ENCODE measurements around the gene FNDC3B.

DNA sequence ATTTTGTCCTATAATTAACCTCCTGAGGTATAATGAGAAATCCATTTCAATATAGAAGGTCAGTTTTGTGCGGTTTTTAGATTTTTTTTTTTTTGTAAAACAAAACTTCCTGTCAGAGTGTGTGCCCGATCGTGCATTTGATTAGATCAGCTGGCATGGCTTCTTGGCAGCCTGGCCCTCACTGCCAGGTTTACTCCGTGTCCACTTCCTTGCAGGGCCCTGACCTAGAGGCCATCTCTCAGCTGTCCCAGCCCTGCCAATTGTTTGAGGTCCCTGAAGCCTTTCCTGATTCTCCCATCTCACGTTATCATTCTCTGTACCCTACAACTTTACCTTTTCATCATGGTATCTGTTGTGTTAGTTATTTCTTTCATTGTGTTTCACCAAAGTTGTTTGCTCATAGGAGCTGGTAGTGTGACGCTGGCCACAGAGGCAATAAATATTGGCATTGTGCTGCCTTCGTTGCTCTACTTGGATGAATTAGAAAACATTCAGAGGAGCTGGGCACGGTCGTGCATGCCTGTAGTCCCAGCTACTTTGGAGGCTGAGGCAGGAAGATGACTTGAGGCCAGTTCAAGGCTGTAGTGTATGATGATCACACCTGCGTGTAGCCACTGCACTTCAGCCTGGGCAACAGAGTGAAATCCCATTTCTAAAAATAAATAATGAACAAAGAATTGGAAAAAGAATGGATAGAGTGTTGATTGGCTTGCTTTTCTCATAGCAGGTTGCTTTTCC lies 206.9 kb downstream of the FNDC3B start:
- TF ChIP-seq POLR2A (IDR thresholded peaks at IDR 0.05): no peak
- TF ChIP-seq CTCF (IDR thresholded peaks at IDR 0.05): no peak
